Lower leg skin (tissue), 4 donors: ENCODE data around the gene IL1B. TPM values are rescaled to one million over a fixed set of nuclear protein-coding genes. Genes with fewer than 3 reads are reported as not detected.

Source experiments
- DNase-seq, 2 donors: peaks; one replicate each; pipeline ENCODE4 v3.0.0-alpha.2; 2019; ENCODE audit warnings: low spot score in 2 of 2
- H3K4me3 ChIP-seq: fragments of 200-600 bp; sonication (generic); 2 replicates; pipeline ENCODE4 v1.5.1; 2017; ENCODE audit warnings: mild to moderate bottlenecking, low read depth; ENCODE audit not compliant: poor library complexity, severe bottlenecking
- POLR2A ChIP-seq, 2 donors: fragments of 450-650 bp; IDR thresholded peaks; one replicate each; pipeline ENCODE4 v1.6.1; 2016 to 2017; ENCODE audit warnings: antibody characterized with exemption in 2 of 2, mild to moderate bottlenecking in 1 of 2, moderate library complexity in 1 of 2
- WGBS, 2 donors: methylation state at CpG; one replicate each; pipeline ENCODE4 v1.1.5; 2018; 5-methylcytosine and 5-hydroxymethylcytosine counted together
- intact Hi-C: fragments of 100-400 bp; cut with DNase I; formaldehyde crosslinking; loops from one replicate; pipeline ENCODE4 v1.15.0; 2023; ENCODE audit warnings: low total_unique reads
- total RNA-seq, 4 donors: library from RNA; depleted of rRNA; stranded (reverse); fragments of >200 nt; gene quantifications; one replicate each; pipeline ENCODE4 v1.1.0, GENCODE V29; 2016
- TF ChIP-seq, protein P1 (sequence below), 3 donors: fragments of 450-650 bp; IDR thresholded peaks; one replicate each; pipeline ENCODE4 v1.5.1; 2016; ENCODE audit warnings: antibody characterized with exemption in 3 of 3, mild to moderate bottlenecking in 3 of 3, moderate library complexity in 2 of 3

Gene IL1B
- total RNA-seq, 4 donors from 2014 or later = 0.47 TPM; not detected in 3

DNA sequence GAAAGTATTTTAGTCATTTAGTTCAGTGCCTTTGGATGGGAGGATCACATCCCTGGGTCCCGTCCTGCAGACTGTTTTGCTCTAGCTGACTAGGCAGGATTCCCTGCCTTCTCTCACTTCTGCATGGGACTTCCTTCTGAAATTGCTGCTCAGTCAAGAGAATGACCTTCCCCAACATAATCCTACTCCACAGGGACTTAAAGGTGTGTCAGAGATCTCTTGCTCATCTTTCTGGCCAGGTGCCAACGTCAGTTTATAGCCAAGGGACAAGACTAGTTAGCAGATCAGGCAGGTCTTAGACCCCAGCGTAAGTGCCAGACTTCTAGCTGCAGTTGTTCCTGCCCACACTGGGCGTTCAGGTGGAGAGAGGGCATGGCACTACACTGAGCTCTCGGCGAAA lies 9.5 kb upstream of the IL1B start:
- WGBS, 2 donors = 79 to 84% methylated on average over 6 of the region's 6 CpGs
- no peak overlapping the region for H3K4me3 ChIP-seq
- no peak for TF ChIP-seq POLR2A (IDR thresholded peaks at IDR 0.05)
- TF ChIP-seq, protein P1, sequence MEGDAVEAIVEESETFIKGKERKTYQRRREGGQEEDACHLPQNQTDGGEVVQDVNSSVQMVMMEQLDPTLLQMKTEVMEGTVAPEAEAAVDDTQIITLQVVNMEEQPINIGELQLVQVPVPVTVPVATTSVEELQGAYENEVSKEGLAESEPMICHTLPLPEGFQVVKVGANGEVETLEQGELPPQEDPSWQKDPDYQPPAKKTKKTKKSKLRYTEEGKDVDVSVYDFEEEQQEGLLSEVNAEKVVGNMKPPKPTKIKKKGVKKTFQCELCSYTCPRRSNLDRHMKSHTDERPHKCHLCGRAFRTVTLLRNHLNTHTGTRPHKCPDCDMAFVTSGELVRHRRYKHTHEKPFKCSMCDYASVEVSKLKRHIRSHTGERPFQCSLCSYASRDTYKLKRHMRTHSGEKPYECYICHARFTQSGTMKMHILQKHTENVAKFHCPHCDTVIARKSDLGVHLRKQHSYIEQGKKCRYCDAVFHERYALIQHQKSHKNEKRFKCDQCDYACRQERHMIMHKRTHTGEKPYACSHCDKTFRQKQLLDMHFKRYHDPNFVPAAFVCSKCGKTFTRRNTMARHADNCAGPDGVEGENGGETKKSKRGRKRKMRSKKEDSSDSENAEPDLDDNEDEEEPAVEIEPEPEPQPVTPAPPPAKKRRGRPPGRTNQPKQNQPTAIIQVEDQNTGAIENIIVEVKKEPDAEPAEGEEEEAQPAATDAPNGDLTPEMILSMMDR (IDR thresholded peaks at IDR 0.05) = no peak
- DNase-seq = peak in 1 of 2 donors; percentile 53
- intact Hi-C loops = no loop called here

DNA sequence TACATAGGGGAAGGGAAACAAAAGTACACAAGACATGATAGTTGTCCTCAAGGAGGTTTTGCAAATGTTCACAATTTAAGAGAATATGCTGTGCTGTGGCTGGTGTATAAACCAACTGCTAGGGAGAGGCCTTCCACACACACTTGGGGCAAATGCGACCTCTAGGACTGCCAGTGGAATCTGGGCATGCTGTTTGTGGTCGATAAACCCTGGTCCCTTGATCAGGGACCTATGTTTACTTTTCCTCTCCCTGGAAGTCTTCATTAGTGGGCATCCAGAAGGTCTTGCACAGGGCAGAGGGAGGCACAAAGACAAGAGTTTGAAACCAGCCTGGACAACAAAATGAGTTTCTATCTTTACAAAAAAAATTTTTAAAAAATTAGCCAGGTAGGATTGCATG lies 7.3 kb upstream of the IL1B start:
- H3K4me3 ChIP-seq = no peak overlapping the region
- intact Hi-C loops = no loop called here
- no peak for TF ChIP-seq POLR2A (IDR thresholded peaks at IDR 0.05)
- TF ChIP-seq, protein P1 (IDR thresholded peaks at IDR 0.05) = no peak
- peak in 1 of 2 donors; percentile 45 for DNase-seq
- 90 to 98% methylated on average over 2 of the region's 2 CpGs for WGBS, 2 donors

DNA sequence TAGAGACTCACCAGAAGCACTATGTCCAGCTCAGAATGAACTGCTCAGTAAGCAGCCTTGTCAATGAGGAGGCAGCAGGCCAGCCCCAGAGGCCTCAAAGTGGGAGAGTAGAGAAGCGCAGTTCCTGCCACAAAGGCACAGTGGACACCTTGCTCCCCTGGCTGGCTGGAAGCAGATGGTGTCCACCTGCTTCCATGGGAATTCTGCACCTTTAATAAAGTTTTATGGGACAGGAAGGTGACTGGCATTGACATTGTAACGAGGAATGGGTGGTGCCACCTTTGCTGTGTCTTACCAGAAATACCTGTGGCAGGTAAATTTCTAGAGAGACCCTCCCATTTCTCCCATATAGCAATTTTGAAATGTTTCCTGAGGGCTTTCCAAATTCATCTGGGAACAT lies 6.7 kb upstream of the IL1B start:
- no peak overlapping the region for H3K4me3 ChIP-seq
- WGBS, 2 donors = 85 to 87% methylated on average over 2 of the region's 2 CpGs
- DNase-seq = peak in 1 of 2 donors; percentile 34
- intact Hi-C loops = no loop called here
- TF ChIP-seq POLR2A (IDR thresholded peaks at IDR 0.05) = no peak
- TF ChIP-seq, protein P1 (IDR thresholded peaks at IDR 0.05) = no peak

DNA sequence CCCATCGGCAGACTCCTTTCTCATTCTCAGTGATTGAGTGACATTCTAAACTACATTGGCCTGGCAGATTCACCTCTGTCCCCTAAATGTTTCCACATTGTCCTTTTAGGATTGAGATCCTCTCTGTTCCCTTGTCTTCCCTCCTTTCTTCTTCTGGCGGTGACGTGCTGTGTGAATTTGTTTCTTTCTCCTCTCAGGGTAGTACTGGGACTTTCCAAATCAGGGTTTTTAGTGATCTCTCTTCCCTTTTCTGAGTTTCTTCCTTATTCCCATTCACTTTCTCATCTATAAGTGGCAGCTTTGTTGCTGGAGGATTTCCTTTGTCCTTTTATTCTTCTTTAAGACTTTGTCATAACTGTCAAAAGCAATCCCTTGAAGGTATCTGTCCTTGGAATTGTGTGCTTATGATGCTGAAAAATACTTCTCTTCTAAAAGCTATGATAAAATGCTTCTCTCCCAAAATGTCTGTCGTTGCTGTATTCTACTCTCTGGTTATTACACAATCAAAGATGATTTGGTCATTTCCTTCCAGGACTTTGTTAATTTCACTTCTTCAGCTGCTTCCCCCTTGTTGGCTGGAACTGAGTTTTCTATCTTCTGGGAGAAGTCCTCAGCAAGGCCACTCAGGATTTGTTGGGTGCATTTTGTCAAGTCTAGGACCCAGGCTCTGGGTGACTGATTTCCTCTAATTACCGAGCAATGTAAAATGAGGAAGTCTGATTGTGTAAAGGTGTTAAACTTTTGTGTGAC lies 4.9 kb upstream of the IL1B start:
- TF ChIP-seq POLR2A (IDR thresholded peaks at IDR 0.05) = no peak
- TF ChIP-seq, protein P1 (IDR thresholded peaks at IDR 0.05) = no peak
- no peak overlapping the region for H3K4me3 ChIP-seq
- no peak for DNase-seq
- intact Hi-C loops = no loop called here
- 72 to 75% methylated on average over 5 of the region's 5 CpGs for WGBS, 2 donors

DNA sequence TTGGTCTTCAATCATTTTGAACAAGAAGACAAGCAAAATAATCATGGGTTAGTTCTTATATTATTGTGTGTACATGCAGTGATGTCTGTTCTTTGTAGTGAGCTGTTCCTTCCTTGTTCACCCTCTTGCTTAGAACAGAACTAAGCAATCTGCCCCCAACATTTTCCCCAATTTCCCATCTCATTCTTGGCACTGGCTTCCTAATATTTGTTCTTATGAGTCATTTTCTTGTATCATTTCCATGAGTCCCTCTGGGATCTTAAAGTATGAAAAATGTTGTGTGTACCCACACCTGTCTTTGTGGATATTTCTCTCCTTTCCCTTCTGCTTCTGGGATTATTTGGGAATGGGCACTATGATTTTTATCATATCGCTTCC lies 3.5 kb upstream of the IL1B start:
- intact Hi-C loops = no loop called here
- TF ChIP-seq, protein P1 (IDR thresholded peaks at IDR 0.05) = no peak
- TF ChIP-seq POLR2A (IDR thresholded peaks at IDR 0.05) = no peak
- WGBS, 2 donors = 93 to 100% methylated on average over 1 of the region's 1 CpG
- no peak for DNase-seq
- H3K4me3 ChIP-seq = no peak overlapping the region
